ENCODE data around the gene OPHN1.

The OPHN1 gene

DNA sequence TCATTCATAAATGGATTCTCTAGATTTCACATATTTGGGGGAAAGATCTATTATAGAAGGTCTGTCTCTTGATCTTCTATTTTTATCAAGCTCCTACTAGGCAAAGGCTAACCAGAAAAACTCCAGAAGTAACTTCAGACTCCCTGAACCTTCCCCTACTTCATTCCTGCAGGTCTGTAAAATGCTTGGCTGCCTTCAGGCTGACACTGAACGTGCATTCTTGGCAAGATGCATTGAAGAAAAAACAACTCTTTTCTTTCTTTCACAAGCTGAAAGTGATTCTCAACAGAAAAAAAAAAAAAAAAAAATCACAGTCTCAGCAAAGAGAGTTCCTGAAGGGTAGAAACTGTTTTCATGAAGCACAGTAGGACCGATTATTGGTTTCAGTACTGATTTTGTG lies 12.7 kb downstream of the OPHN1 start:
- no peaks in the 10 kb centered on the region for H3F3A ChIP-seq (ENCODE audit: insufficient read depth, low read length)
- H3K9ac ChIP-seq (ENCODE audit: low read length): no peak overlapping the region
- no peak overlapping the region for H3K27ac ChIP-seq (ENCODE audit: low read length)
- H3K27me3 ChIP-seq (replicated peaks; ENCODE audit: insufficient read depth, low read length): no peaks in the 10 kb centered on the region
- H3K4me1 ChIP-seq (ENCODE audit: low read length): peaks cover 11% of the 10 kb centered on the region; the same call in 1 of the 2 replicates
- no peaks in the 10 kb centered on the region for H3K9me2 ChIP-seq (replicated peaks; ENCODE audit: insufficient read depth, low read length)
- no peaks in the 10 kb centered on the region for H3K36me3 ChIP-seq (replicated peaks; ENCODE audit: insufficient read depth, low read length)
- TF ChIP-seq EZH2 (optimal IDR thresholded peaks at IDR 0.05; ENCODE audit: low read depth, low read length) (no peak), EZH2phosphoT487 (IDR thresholded peaks at IDR 0.05; ENCODE audit: low read length) (no peak)
- TF ChIP-seq, protein P1, sequence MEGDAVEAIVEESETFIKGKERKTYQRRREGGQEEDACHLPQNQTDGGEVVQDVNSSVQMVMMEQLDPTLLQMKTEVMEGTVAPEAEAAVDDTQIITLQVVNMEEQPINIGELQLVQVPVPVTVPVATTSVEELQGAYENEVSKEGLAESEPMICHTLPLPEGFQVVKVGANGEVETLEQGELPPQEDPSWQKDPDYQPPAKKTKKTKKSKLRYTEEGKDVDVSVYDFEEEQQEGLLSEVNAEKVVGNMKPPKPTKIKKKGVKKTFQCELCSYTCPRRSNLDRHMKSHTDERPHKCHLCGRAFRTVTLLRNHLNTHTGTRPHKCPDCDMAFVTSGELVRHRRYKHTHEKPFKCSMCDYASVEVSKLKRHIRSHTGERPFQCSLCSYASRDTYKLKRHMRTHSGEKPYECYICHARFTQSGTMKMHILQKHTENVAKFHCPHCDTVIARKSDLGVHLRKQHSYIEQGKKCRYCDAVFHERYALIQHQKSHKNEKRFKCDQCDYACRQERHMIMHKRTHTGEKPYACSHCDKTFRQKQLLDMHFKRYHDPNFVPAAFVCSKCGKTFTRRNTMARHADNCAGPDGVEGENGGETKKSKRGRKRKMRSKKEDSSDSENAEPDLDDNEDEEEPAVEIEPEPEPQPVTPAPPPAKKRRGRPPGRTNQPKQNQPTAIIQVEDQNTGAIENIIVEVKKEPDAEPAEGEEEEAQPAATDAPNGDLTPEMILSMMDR (IDR thresholded peaks at IDR 0.05; ENCODE audit: low read length): no peak
- peak; percentile 10 for DNase-seq
- no peaks in the 10 kb centered on the region for H3K9me3 ChIP-seq (replicated peaks; ENCODE audit: insufficient read depth, low read length)
- H3K4me2 ChIP-seq (ENCODE audit: low read depth, low read length): peak overlapping the region; percentile 28; the same call in 1 of the 2 replicates
- H3K79me2 ChIP-seq (ENCODE audit: low read length): no peaks in the 10 kb centered on the region
- H2AFZ ChIP-seq (ENCODE audit: low read length): no peak overlapping the region
- H3K4me3 ChIP-seq (ENCODE audit: low read length): no peak overlapping the region
- H4K20me1 ChIP-seq (ENCODE audit: insufficient read depth, low read length): no peaks in the 10 kb centered on the region

DNA sequence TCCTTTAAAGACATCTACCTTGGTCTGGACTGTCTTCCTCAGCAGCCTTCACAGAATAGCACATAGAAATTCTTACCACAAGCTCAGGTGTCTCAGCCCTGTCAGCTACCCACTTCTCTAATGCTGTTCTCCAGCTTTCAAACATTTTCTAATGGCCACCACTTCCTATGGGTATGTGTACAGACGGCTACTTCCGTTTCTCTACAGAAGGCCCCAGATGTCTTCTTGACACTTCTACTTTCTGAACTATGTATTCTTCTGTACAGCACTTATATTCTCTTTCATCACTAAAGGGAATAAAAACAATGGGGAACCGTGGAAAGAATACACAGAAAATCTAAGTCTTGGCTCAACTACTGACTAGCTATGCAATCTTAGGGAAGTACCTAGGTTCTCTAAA lies 13.3 kb downstream of the OPHN1 start:
- no peaks in the 10 kb centered on the region for H3F3A ChIP-seq (ENCODE audit: insufficient read depth, low read length)
- peaks cover 11% of the 10 kb centered on the region; the same call in 1 of the 2 replicates for H3K4me1 ChIP-seq (ENCODE audit: low read length)
- H3K9me3 ChIP-seq (replicated peaks; ENCODE audit: insufficient read depth, low read length): no peaks in the 10 kb centered on the region
- no peak overlapping the region for H3K27ac ChIP-seq (ENCODE audit: low read length)
- no peaks in the 10 kb centered on the region for H3K36me3 ChIP-seq (replicated peaks; ENCODE audit: insufficient read depth, low read length)
- H3K4me3 ChIP-seq (ENCODE audit: low read length): no peak overlapping the region
- TF ChIP-seq, protein P1 (IDR thresholded peaks at IDR 0.05; ENCODE audit: low read length): no peak
- TF ChIP-seq EZH2 (optimal IDR thresholded peaks at IDR 0.05; ENCODE audit: low read depth, low read length) (no peak), EZH2phosphoT487 (IDR thresholded peaks at IDR 0.05; ENCODE audit: low read length) (no peak)
- H4K20me1 ChIP-seq (ENCODE audit: insufficient read depth, low read length): no peaks in the 10 kb centered on the region
- H3K79me2 ChIP-seq (ENCODE audit: low read length): no peaks in the 10 kb centered on the region
- no peaks in the 10 kb centered on the region for H3K9me2 ChIP-seq (replicated peaks; ENCODE audit: insufficient read depth, low read length)
- no peak overlapping the region for H2AFZ ChIP-seq (ENCODE audit: low read length)
- no peak overlapping the region for H3K9ac ChIP-seq (ENCODE audit: low read length)
- H3K4me2 ChIP-seq (ENCODE audit: low read depth, low read length): peak overlapping the region; percentile 28; the same call in 1 of the 2 replicates
- H3K27me3 ChIP-seq (replicated peaks; ENCODE audit: insufficient read depth, low read length): no peaks in the 10 kb centered on the region
- peak; percentile 82 for DNase-seq

DNA sequence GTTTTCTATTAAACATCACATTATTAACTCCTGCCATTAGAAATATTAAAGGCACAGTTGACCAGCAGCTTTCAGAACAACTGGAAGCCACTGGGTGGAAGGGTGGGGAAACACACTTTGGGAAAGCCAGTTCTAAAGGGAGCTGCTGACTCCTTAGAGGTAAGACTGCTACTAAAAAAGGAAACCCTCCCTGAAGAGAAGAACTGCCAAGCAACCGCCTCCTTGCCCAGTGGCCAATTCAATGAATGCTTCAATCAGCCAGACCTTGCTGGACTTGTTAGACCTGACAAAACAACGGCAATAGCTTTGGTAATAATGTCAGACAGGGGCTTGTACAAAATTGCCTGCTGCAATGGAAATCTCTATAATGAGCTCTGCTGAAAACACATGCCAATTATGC lies 15.6 kb downstream of the OPHN1 start:
- no peak overlapping the region for H2AFZ ChIP-seq (ENCODE audit: low read length)
- H4K20me1 ChIP-seq (ENCODE audit: insufficient read depth, low read length): no peaks in the 10 kb centered on the region
- H3K79me2 ChIP-seq (ENCODE audit: low read length): no peaks in the 10 kb centered on the region
- no peak overlapping the region for H3K9ac ChIP-seq (ENCODE audit: low read length)
- H3K9me3 ChIP-seq (replicated peaks; ENCODE audit: insufficient read depth, low read length): no peaks in the 10 kb centered on the region
- H3K4me2 ChIP-seq (ENCODE audit: low read depth, low read length): no peak overlapping the region
- H3K27ac ChIP-seq (ENCODE audit: low read length): no peak overlapping the region
- no peaks in the 10 kb centered on the region for H3F3A ChIP-seq (ENCODE audit: insufficient read depth, low read length)
- no peaks in the 10 kb centered on the region for H3K27me3 ChIP-seq (replicated peaks; ENCODE audit: insufficient read depth, low read length)
- no peaks in the 10 kb centered on the region for H3K36me3 ChIP-seq (replicated peaks; ENCODE audit: insufficient read depth, low read length)
- TF ChIP-seq EZH2 (optimal IDR thresholded peaks at IDR 0.05; ENCODE audit: low read depth, low read length): no peak
- TF ChIP-seq, protein P1 (IDR thresholded peaks at IDR 0.05; ENCODE audit: low read length): no peak
- TF ChIP-seq EZH2phosphoT487 (IDR thresholded peaks at IDR 0.05; ENCODE audit: low read length): no peak
- H3K4me3 ChIP-seq (ENCODE audit: low read length): no peak overlapping the region
- H3K4me1 ChIP-seq (ENCODE audit: low read length): peaks cover 11% of the 10 kb centered on the region; the same call in 1 of the 2 replicates
- no peak for DNase-seq
- H3K9me2 ChIP-seq (replicated peaks; ENCODE audit: insufficient read depth, low read length): no peaks in the 10 kb centered on the region

All from MM.1S (cell line).